DMS153 treated with DMSO at 0.1 percent for 48 hours (cell line): Measurements from ENCODE around the gene MRPL10.
A peak's percentile ranks its signal among the peaks of the same experiment; 100 is the strongest.

Experiments
- DNase-seq: peaks from one replicate; lab custom pipeline; 2025; ENCODE audit not compliant: unreplicated experiment; lab: John Stamatoyannopoulos, UW

The MRPL10 gene

GRCh38 chr17:47840001-47840741 lies 8.8 kb upstream of the MRPL10 start:
- DNase-seq = no peak

- DNase-seq = no peak
These were observed 7.7 kb upstream of the MRPL10 start for GRCh38 chr17:47839071-47839470.

GRCh38 chr17:47838636-47839035 lies 7.3 kb upstream of the MRPL10 start:
- DNase-seq = no peak

GRCh38 chr17:47837401-47838039 lies 6.2 kb upstream of the MRPL10 start:
- no peak for DNase-seq

GRCh38 chr17:47836601-47837000 lies 5.3 kb upstream of the MRPL10 start:
- no peak for DNase-seq

GRCh38 chr17:47834756-47835155 lies 3.4 kb upstream of the MRPL10 start:
- no peak for DNase-seq

GRCh38 chr17:47831934-47832327 lies 590 bp upstream of the MRPL10 start:
- DNase-seq = no peak

GRCh38 chr17:47830396-47831002 lies 842 bp downstream of the MRPL10 start:
- no peak for DNase-seq

GRCh38 chr17:47829870-47830269 lies 1.5 kb downstream of the MRPL10 start:
- no peak for DNase-seq

GRCh38 chr17:47823519-47823918 lies 7.8 kb downstream of the MRPL10 start:
- no peak for DNase-seq

- DNase-seq = no peak
These were observed 8.6 kb downstream of the MRPL10 start for GRCh38 chr17:47822785-47823184.

- DNase-seq = peak; percentile 82
These were observed 9.6 kb downstream of the MRPL10 start, which contains the start of gene OSBPL7 for GRCh38 chr17:47821424-47822391. TSS of gene OSBPL7 (minus strand) at chr17:47821794. CDS start at chr17:47820278, 1,516 bp downstream.

- DNase-seq = no peak
These were observed 10.3 kb downstream of the MRPL10 start for GRCh38 chr17:47821031-47821423.

GRCh38 chr17:47820033-47820789 lies 11.1 kb downstream of the MRPL10 start:
- DNase-seq = no peak

GRCh38 chr17:47819475-47819874 lies 11.9 kb downstream of the MRPL10 start:
- no peak for DNase-seq

GRCh38 chr17:47818002-47818695 lies 13.2 kb downstream of the MRPL10 start:
- no peak for DNase-seq

GRCh38 chr17:47816947-47817346 lies 14.4 kb downstream of the MRPL10 start:
- DNase-seq = no peak

GRCh38 chr17:47816111-47816735 lies 15.1 kb downstream of the MRPL10 start:
- DNase-seq = no peak
